ENCODE results near the gene KCTD2. TPM values are rescaled to one million over a fixed set of nuclear protein-coding genes. Genes with fewer than 3 reads are reported as not detected.

The KCTD2 gene
- polyA plus RNA-seq, 1 of the 3 experiments (the other 2 are of a cell fraction) = 27.5 TPM

DNA sequence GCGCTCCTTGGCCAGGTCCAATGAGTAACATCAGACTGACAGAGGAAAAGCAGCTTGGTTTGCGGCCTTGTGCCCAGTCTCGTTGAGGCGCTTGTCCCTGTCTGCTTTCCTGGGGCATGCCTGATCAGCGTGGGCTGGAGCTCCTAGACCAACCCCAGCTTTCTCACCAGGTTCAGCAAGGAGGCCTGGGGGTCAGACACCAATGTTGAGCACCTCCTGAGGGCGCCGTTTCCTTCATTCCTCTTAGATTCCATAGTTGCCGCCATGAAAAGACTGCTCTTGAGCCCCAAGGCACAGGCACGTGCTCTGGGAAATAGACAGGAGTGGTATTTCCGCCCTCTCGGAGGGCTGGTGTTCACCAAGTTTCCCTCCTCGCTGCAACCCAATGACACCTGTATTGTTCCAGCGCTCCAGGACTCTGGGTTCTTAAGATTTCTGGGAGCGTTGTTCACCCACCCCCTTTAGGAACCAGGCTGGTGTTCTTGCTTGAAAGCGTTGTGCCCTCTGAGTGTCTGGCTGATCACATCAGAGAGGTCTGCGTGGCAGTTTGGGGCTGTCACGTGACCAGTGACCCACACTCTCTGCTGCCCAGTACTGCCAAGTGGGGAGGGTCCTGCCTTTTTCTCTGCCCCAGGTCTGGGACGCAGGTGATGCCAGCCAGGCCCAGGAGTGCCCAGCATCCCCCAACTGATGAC, 18.0 kb downstream of the KCTD2 start:
- DNase-seq = no peak
- H3K27ac ChIP-seq (ENCODE audit: low read depth in 2 of 2, low read length in 1 of 2) = no peak overlapping the region
- no peak overlapping the region for H3K9ac ChIP-seq

More for the DNA sequence above, 18.0 kb downstream of the KCTD2 start:
- ChIA-PET CTCF (interaction anchor here (1.0 to 1.5 kb wide), 4 partner anchors 40 to 137 kb away, joined by 4 to 5 read pairs (median 4); no protein-coding TSS in a partner anchor), POLR2A (no interaction called here)
- Histone ChIP-seq H3K4me1 (ENCODE audit: control insufficient read depth in 1 of 2, insufficient read depth in 2 of 2, low read depth in 1 of 2, low read length in 1 of 2) (no peaks in the 10 kb centered on the region; a peak in 1 of 4 replicates), H3F3A (replicated peaks; ENCODE audit: insufficient read depth) (no peaks in the 10 kb centered on the region), H3K4me2 (no peak overlapping the region), H3K4me3 (ENCODE audit: low read depth in 2 of 2, low read length in 1 of 2) (no peak overlapping the region), H4K20me1 (ENCODE audit: insufficient read depth) (no peaks in the 10 kb centered on the region), H2AFZ (ENCODE audit: low read depth) (no peak overlapping the region), H3K27me3 (ENCODE audit: insufficient read depth) (no peaks in the 10 kb centered on the region), H3K36me3 (replicated peaks in 1 of 2; ENCODE audit: control insufficient read depth in 1 of 2, insufficient read depth in 2 of 2, low read length in 1 of 2) (peaks cover 19 to 55% of the 10 kb centered on the region in 2 experiments), H3K9me2 (no peaks in the 10 kb centered on the region), H3K79me2 (ENCODE audit: insufficient read depth) (no peaks in the 10 kb centered on the region), H3K9me3 (no peaks in the 10 kb centered on the region)
- 93% methylated on average over 18 of the region's 18 CpGs for WGBS (ENCODE audit: low lambda C conversion rate)
- TF ChIP-seq NFIC (IDR thresholded peaks at IDR 0.05; ENCODE audit: borderline replicate concordance) (no peak), TAF1 (IDR thresholded peaks at IDR 0.05; ENCODE audit: borderline replicate concordance, low read depth, low read length) (no peak), USF1 (IDR thresholded peaks at IDR 0.05; ENCODE audit: borderline replicate concordance, low read depth) (no peak), CTCF (IDR thresholded peaks at IDR 0.05) (no peak), SIN3A (IDR thresholded peaks at IDR 0.05; ENCODE audit: borderline replicate concordance, low read depth, low read length) (no peak), TEAD4 (IDR thresholded peaks at IDR 0.05; ENCODE audit: borderline replicate concordance, insufficient read depth) (no peak), EZH2phosphoT487 (IDR thresholded peaks at IDR 0.05; ENCODE audit: borderline replicate concordance, low read depth) (no peak), MXI1 (IDR thresholded peaks at IDR 0.05; ENCODE audit: low read depth, low read length) (no peak), MEF2A (IDR thresholded peaks at IDR 0.05; ENCODE audit: borderline replicate concordance, low read depth) (no peak), YY1 (IDR thresholded peaks at IDR 0.05; ENCODE audit: low read depth) (no peak), MAX (IDR thresholded peaks at IDR 0.05; ENCODE audit: low read depth) (no peak)
- TF ChIP-seq, protein P1, sequence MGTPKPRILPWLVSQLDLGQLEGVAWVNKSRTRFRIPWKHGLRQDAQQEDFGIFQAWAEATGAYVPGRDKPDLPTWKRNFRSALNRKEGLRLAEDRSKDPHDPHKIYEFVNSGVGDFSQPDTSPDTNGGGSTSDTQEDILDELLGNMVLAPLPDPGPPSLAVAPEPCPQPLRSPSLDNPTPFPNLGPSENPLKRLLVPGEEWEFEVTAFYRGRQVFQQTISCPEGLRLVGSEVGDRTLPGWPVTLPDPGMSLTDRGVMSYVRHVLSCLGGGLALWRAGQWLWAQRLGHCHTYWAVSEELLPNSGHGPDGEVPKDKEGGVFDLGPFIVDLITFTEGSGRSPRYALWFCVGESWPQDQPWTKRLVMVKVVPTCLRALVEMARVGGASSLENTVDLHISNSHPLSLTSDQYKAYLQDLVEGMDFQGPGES (IDR thresholded peaks at IDR 0.05; ENCODE audit: low read depth, low read length) = no peak
